Activated CD4-positive, alpha-beta T cell treated with anti-CD3 and anti-CD28 coated beads, Interleukin-2, amount 50 U/mL, for 1 hour (primary cell): ENCODE results near the gene ADAMTS1.
"Not testable (repeated sequence)": the region's sequence is repeated elsewhere in the genome, so short reads cannot be mapped to it uniquely, and the experiment has no call there.

Source experiments
- DNase-seq: peaks from one replicate; pipeline ENCODE4 v3.0.0-alpha.2; 2020

Gene ADAMTS1

DNA sequence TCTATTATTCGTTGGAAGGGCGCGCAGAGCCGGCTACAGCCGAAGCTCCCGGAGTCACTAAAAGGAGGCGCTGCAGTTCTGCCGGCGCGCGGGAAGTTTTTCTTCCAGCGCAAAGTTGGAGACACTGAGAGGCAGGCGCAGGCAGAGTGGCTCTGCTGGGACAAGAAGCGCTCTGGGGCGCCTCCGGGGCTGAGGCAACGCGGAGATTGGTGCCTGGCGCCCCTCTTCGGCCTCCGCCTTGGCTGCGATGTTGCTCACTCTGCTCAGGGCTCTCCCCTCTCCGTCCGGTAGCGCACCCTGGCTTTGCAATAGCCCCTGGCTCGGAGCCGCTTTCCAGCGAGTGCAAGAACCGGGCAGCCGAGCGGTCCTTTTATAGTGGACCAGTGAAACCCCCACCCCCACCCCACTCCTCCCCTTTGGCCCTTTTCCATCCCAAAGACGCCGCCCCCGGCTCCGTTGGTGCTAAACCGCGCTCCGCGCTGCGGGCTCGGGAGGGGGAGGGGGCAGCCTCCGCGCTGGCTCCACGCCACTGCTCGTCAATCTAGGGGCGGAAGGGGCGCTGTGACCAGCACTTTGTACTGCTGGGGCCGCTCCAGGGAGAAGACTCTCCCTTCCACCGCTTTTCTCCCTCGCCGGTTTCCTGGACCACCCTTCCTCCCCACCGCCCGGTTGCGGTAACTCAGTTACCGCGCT, at the start of gene ADAMTS1:
Gene ADAMTS1 (minus strand): TSS at position 344 of the 693 bp plus-strand sequence. CDS start 455 bp downstream, outside the sequence.
- DNase-seq, result no peak

DNA sequence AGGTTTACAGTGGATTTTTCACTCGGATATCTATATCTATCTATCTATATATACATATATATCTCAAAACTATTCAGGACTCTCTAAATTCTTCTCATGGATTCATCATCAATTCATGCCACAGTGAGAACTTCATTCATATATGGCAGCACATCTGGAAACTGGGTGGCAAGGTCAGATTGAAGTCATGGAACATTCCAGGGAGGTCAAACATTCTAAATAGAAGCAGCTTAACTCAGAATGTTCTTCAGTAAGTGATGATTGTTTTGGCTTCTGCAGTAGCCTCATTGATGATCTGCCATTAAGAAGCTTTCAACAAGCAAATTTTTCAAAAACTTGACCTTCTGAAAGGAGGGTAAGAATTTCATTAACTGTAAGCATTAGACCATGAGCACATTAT, 46.9 kb upstream of the ADAMTS1 start:
- no peak for DNase-seq

DNA sequence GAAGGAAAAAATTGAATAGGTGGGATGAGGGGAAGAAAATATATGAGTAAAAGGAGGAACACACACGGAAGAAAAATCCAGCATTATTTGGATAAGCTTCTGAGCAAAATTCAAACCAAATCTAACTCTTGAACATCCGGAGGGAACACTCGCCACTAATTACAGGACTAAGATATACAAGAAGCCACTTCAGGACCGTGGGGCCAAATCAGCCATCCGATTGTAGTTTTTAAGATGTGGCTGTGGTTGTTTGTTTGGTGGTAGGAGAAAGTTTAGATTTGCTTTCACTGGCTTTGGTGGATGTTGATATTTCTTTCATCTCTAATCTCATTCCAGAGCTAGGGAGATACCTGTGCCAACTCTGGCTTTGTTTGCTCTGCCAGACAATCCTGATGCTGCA, 43.7 kb upstream of the ADAMTS1 start:
- no peak for DNase-seq

DNA sequence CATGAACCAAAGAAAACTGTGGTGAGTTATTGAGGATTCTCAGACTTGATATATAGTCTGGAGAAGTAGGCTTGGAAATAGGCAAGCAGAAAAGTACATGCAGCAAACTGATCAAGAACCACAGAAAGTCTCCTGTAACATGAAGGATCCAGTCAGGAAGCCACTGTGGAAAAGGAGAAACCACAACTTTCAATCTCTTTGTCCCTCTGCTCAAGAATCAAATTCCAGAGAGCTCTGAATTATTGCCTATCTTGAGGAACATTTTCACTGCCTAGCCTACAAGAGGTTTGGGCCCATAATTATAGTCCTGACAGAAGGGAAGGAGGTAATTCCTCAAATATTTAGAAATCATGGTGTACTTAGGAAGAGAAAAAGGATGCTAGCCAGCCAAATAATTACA, 43.0 kb upstream of the ADAMTS1 start:
- DNase-seq, result no peak

DNA sequence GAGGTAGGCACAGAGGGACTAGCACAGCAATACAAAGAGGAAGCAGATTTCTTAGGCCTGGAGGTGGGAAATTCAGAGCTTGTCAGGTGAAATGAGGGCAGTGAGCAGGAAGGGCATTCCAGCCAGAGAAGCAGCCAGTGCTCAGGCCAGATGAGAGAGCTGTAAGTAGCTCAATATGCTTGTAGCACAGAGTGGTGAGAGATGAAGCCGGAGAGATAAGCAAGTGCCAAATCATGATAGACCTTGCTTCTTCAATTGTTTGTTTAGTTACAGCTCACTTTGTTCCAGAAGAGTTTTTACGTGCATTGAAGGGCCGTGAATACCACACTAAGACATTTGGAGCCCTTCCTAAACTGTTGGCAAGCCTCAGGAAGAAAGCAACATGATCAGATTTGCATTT, 42.0 kb upstream of the ADAMTS1 start:
- no peak for DNase-seq

GRCh38 chr21:26884436-26884835, 39.2 kb upstream of the ADAMTS1 start:
- DNase-seq, result no peak

DNA sequence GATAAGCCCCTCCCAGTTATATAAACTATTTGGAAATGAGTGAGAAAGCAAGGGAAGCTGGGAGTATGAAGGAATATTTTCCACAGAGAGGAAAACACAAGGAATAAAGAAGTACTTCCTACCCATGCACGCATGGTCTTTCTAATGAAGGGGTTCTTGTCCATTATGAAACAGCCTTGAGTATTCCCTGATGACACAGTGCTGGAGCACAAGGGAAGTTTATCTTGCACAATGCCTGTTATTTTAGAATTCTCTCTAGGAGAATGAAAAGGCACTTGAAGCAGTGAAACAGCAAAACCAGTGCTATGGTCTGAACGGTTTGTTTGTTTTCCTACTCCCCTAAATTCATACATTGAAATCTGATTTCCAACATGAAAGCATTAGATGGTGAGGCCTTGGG, 38.6 kb upstream of the ADAMTS1 start:
- DNase-seq, result no peak

GRCh38 chr21:26881504-26882228, 36.5 kb upstream of the ADAMTS1 start:
- DNase-seq, result no peak

GRCh38 chr21:26877018-26877417, 31.8 kb upstream of the ADAMTS1 start:
- no peak for DNase-seq

DNA sequence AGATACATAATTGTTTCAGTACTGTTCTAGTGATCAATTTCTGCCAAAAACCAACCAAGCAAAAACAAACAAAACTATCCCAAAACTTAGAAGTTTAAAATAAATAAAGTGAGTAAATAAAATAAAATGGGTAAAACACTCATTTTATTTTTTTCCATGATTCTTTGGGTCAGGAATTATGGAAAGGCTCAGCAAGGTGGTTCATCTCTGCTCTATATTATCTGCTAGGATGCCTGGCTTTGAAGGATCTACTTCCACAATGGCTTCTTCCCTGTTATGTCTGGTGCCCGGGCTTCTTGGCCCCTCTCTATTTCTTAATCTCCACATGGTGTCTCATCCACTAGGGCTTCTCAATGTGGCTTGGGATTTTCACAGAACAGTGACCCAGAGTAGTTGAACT, 29.1 kb upstream of the ADAMTS1 start:
- no peak for DNase-seq

DNA sequence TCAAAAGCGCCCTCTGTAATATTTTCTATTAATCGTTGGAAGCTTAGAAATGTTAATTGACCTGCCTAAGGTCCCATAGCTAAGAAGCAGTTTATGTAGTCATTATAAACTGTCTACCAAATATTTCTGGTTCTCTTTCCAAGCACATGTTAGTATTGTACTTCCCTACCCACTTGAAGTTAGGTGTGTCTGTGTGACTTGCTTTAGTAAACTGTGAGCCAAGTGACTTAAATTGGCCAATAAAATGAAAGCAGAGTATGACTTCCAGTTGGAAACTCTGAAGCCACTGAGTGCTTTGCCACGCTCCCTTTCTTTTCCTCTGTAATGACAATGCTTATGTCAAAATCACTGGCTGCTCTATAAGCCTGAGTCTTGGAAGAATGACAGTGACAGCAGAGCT, 20.6 kb upstream of the ADAMTS1 start:
- DNase-seq, result no peak

- not testable (repeated sequence) for DNase-seq
These were observed 11.7 kb upstream of the ADAMTS1 start for GRCh38 chr21:26856871-26857350.

- DNase-seq, result not testable (repeated sequence)
These were observed 9.5 kb upstream of the ADAMTS1 start for GRCh38 chr21:26854695-26855094.

GRCh38 chr21:26852423-26852822, 7.2 kb upstream of the ADAMTS1 start:
- DNase-seq, result no peak

GRCh38 chr21:26851109-26851944, 6.1 kb upstream of the ADAMTS1 start:
- no peak for DNase-seq

DNA sequence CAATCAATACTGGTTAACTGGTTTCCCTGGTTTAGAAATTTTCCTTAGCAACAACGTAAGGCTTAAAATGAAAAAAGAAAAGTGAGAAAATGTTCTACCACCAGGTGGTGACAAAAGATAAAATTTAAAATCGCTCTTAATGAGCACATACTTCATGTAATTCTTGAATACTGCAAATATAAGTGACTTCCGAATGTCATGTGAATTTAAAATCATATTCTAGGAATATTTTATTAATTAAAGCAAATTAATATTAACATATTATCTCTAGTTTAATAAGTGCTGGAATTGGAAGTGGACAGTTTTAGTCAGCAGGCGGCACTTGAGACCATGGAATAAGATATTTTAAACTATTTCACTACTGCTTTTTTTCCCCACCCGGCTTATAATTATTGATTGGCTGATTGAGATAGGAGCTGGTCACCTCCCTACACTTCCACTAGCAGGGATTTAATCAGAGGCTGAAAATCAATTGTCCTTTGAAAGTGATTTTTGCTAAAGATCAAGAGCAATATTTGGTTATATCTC, 5.0 kb upstream of the ADAMTS1 start:
- DNase-seq, result no peak

DNA sequence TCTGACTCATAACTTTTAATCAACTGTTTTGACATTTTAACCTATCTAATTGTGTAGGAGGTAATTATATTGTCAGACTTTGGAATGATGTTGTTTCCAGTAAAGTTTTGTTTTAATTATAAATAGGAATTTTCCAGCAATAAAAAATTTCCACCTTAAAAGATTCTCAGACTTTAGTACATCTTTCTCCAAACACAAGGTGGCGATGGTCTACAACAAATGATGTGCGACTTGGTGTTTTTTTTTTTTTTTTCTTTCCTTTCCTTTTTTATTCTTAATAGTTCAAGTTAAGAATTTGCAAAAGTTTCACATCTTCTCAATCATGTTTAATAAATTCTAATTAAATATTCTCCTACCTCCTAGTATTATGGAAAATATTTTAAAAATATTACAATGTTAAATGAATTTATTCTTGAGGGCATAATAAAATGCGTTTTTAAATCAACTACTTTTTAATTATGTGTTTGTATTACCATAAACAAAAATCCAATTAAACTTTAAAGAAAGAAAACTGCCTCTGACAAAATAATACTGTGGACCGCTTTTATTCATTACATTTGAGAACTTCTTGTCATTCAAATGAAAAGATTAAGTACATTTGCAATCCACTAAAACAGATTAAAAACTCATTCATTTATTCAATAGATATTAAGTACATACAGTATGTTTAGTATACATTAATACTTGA, 4.4 kb upstream of the ADAMTS1 start:
- DNase-seq, result no peak

GRCh38 chr21:26847921-26848320, 2.7 kb upstream of the ADAMTS1 start:
- no peak for DNase-seq

DNA sequence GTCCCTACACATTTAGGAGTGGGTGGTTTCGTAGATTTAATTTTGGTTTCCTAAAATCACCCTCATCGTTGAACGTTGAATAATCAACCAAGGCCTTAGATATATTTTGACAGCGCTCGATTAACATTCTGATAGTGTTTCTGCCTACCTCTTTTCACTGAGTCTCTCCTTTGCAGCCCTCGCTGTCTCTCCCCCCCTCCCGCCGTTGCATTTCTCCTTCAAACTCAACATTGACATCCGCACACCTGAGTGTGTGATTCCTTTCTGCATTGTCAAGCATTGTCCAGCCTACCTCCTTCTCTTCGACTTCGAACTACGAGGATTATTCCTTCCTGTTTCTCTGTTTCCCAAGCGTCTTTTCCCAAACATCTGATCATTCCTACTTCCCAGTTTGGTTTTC, 1.8 kb upstream of the ADAMTS1 start:
- DNase-seq, result no peak

- no peak for DNase-seq
These were observed 1.1 kb upstream of the ADAMTS1 start for GRCh38 chr21:26846036-26846931.

GRCh38 chr21:26845759-26846035, 488 bp upstream of the ADAMTS1 start:
- no peak for DNase-seq
